Esophagus squamous epithelium (tissue), 5 donors: ENCODE results near the gene HERC3. TPM values are rescaled to one million over a fixed set of nuclear protein-coding genes. Genes with fewer than 3 reads are reported as not detected.
"Not testable (repeated sequence)": the region's sequence is repeated elsewhere in the genome, so short reads cannot be mapped to it uniquely, and the experiment has no call there.

Experiments
- DNase-seq: peaks from one replicate; lab custom pipeline; 2025; lab: John Stamatoyannopoulos, UW
- H3K27ac ChIP-seq, 4 donors: fragments of 200-600 bp; sonication (generic); one replicate each; pipeline ENCODE4 v1.5.1; 2016 to 2019; ENCODE audit warnings: mild to moderate bottlenecking in 1 of 4
- H3K27me3 ChIP-seq, 4 donors: fragments of 200-600 bp; sonication (generic); 1 replicate in 3 of 4; 2 replicates in 1 of 4; pipeline versions ENCODE4 v1.5.1 to v1.6.0; 2017 to 2021; ENCODE audit warnings: antibody characterized with exemption in 1 of 4
- H3K36me3 ChIP-seq, 3 donors: fragments of 200-600 bp; sonication (generic); one replicate each; pipeline ENCODE4 v1.5.1; 2016 to 2019
- H3K4me1 ChIP-seq, 3 donors: fragments of 200-600 bp; sonication (generic); one replicate each; pipeline ENCODE4 v1.5.1; 2017 to 2019
- H3K4me3 ChIP-seq, 4 donors: fragments of 200-600 bp; sonication (generic); 1 replicate in 3 of 4; 2 replicates in 1 of 4; pipeline ENCODE4 v1.5.1; 2016 to 2019; ENCODE audit warnings: mild to moderate bottlenecking in 2 of 4, moderate library complexity in 1 of 4
- H3K9me3 ChIP-seq, 3 donors: fragments of 200-600 bp; sonication (generic); one replicate each; pipeline ENCODE4 v1.5.1; 2016 to 2019
- POLR2A ChIP-seq, 4 donors: fragments of 450-650 bp; IDR thresholded peaks; one replicate each; pipeline ENCODE4 v1.6.1; 2017; ENCODE audit warnings: antibody characterized with exemption in 4 of 4, mild to moderate bottlenecking in 4 of 4, moderate library complexity in 3 of 4
- WGBS, 2 donors: methylation state at CpG; one replicate each; pipeline ENCODE4 v1.1.5; 2018; 5-methylcytosine and 5-hydroxymethylcytosine counted together
- intact Hi-C: fragments of 100-400 bp; cut with DNase I; formaldehyde crosslinking; loops from one replicate; pipeline ENCODE4 v1.15.0; 2022
- total RNA-seq, 4 donors: library from RNA; depleted of rRNA; stranded (reverse); fragments of >200 nt; gene quantifications; one replicate each; pipeline ENCODE4 v1.1.0, GENCODE V29; 2016
- TF ChIP-seq, protein P1 (sequence below), 6 experiments: fragments of 450-650 bp in 4 of 6; fragments of 200-600 bp in 2 of 6; sonication (generic) in 2 of 6; IDR thresholded peaks; one replicate each; pipeline ENCODE4 v1.5.1; 2016 to 2019; ENCODE audit warnings: antibody characterized with exemption in 6 of 6, mild to moderate bottlenecking in 4 of 6, moderate library complexity in 4 of 6
- donor health status: DM: yes; HTN: yes; CAD: no.

HERC3 gene
- total RNA-seq, 4 donors from 2014 or later, result 19.1 to 41.1 (median 30.8) TPM

DNA sequence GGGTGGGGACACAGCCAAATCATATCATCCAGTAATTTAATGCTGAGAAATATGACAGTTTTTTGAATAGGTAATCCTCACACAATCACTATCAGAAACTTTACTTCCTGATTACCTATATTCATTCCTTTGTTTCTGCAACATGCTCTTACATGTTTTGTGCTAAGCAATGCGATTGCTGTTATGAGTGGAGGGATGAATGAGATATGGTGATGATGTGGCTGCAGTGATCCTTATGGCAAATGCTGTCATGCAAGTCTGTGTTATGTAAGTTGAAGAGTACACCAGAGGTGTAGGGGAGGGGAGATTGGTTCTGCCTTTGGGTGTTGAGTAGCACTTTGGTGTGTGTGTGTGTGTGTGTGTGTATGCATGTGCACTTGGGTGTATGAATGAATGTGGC, 14.6 kb downstream of the HERC3 start:
- no peak for DNase-seq
- Histone ChIP-seq H3K4me1 (peaks cover 16 to 59% (median 33%) of the 10 kb centered on the region in 3 donors), H3K27me3 (no peaks in the 10 kb centered on the region), H3K4me3 (no peak overlapping the region), H3K27ac (peak overlapping the region in 3 of 4 donors; percentile 25 to 56 (median 33)), H3K9me3 (no peaks in the 10 kb centered on the region), H3K36me3 (peaks cover 0 to 40% (median 8%) of the 10 kb centered on the region in 3 donors)
- 33 to 69% methylated on average over 1 of the region's 1 CpG for WGBS, 2 donors
- intact Hi-C loops, result no loop called here
- TF ChIP-seq, protein P1, sequence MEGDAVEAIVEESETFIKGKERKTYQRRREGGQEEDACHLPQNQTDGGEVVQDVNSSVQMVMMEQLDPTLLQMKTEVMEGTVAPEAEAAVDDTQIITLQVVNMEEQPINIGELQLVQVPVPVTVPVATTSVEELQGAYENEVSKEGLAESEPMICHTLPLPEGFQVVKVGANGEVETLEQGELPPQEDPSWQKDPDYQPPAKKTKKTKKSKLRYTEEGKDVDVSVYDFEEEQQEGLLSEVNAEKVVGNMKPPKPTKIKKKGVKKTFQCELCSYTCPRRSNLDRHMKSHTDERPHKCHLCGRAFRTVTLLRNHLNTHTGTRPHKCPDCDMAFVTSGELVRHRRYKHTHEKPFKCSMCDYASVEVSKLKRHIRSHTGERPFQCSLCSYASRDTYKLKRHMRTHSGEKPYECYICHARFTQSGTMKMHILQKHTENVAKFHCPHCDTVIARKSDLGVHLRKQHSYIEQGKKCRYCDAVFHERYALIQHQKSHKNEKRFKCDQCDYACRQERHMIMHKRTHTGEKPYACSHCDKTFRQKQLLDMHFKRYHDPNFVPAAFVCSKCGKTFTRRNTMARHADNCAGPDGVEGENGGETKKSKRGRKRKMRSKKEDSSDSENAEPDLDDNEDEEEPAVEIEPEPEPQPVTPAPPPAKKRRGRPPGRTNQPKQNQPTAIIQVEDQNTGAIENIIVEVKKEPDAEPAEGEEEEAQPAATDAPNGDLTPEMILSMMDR (IDR thresholded peaks at IDR 0.05), result no peak
- no peak for TF ChIP-seq POLR2A (IDR thresholded peaks at IDR 0.05)

DNA sequence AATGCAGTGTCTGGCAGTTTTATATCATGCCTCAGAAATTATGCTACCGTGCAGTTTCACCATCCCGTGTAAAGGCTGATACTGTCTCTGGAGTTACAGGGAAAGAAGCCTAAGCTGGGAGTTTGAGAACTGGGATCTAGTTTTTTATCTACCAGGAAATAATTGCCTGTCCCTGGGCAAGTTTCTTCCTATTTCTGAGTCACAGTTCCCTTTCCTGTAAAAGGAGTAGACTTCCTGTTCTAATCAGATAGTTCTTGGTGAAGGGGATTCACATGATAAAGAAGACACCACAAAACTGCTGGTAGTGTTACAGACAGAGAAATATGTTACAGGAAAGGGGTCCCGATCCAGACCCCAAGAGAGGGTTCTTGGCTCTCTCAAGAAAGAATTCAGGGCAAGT, 17.1 kb downstream of the HERC3 start:
- H3K4me3 ChIP-seq, result no peak overlapping the region
- intact Hi-C loops, result no loop called here
- no peaks in the 10 kb centered on the region for H3K27me3 ChIP-seq
- H3K36me3 ChIP-seq, result peaks cover 0 to 34% (median 8%) of the 10 kb centered on the region in 3 donors
- no peak for DNase-seq
- H3K4me1 ChIP-seq, result peaks cover 30 to 72% (median 41%) of the 10 kb centered on the region in 3 donors
- H3K9me3 ChIP-seq, result no peaks in the 10 kb centered on the region
- TF ChIP-seq, protein P1 (IDR thresholded peaks at IDR 0.05), result no peak
- no peak for TF ChIP-seq POLR2A (IDR thresholded peaks at IDR 0.05)
- peak overlapping the region; percentile 50 to 85 (median 78) for H3K27ac ChIP-seq
- 66 to 77% methylated on average over 3 of the region's 3 CpGs for WGBS, 2 donors

DNA sequence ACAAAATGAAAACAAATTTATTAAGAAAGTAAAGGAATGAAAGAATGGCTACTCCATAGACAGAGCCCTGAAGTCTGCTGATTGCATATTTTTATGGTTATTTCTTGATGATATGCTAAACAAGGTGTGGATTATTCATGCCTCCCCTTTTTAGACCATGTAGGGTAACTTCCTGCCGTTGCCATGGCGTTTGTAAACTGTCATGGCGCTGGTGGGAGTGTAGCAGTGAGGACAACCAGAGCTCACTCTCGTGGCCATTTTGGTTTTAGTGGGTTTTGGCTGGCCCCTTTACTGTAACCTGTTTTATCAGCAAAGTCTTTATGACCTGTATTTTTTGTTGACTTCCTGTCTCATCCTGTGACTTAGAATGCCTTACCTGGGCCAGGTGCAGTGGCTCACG, 17.5 kb downstream of the HERC3 start:
- H3K4me3 ChIP-seq, H3K9me3 ChIP-seq, DNase-seq, intact Hi-C loops, H3K27me3 ChIP-seq: not testable (repeated sequence)
- WGBS, 2 donors, result 87 to 95% methylated on average over 4 of the region's 5 CpGs
- Histone ChIP-seq H3K36me3 (peaks cover 0 to 34% (median 8%) of the 10 kb centered on the region in 3 donors), H3K4me1 (peaks cover 30 to 76% (median 41%) of the 10 kb centered on the region in 3 donors), H3K27ac (peak overlapping the region; percentile 50 to 85 (median 78))

DNA sequence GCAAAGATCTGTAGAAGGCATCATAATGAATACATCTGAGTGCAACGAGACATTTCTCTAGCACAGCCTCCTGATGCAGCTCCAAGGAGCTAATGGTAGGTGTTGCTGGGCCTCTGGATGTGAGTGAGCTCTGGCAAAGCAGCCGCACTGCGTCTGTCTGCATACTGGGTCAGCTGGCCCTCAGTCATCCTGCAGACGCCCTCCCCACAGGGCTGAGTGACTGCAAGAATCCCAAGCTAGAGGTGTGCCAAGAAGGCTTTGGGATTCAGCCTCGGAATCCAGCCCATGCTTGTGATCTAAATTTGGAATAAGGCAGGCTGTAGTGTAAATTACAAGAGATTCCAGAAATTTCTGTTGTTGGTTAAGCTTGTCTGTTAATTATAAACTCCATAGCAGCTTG, 18.5 kb downstream of the HERC3 start:
- peaks cover 30 to 77% (median 41%) of the 10 kb centered on the region in 3 donors for H3K4me1 ChIP-seq
- H3K4me3 ChIP-seq, result no peak overlapping the region
- H3K27me3 ChIP-seq, result no peaks in the 10 kb centered on the region
- H3K9me3 ChIP-seq, result no peaks in the 10 kb centered on the region
- H3K27ac ChIP-seq, result peak overlapping the region; percentile 75 to 85 (median 84)
- DNase-seq, result no peak
- H3K36me3 ChIP-seq, result peaks cover 0 to 31% (median 8%) of the 10 kb centered on the region in 3 donors
- intact Hi-C loops, result no loop called here
- TF ChIP-seq POLR2A (IDR thresholded peaks at IDR 0.05), result peak in 1 of 4 donors; percentile 22
- TF ChIP-seq, protein P1 (IDR thresholded peaks at IDR 0.05), result no peak
- WGBS, 2 donors, result 10 to 27% methylated on average over 4 of the region's 5 CpGs

DNA sequence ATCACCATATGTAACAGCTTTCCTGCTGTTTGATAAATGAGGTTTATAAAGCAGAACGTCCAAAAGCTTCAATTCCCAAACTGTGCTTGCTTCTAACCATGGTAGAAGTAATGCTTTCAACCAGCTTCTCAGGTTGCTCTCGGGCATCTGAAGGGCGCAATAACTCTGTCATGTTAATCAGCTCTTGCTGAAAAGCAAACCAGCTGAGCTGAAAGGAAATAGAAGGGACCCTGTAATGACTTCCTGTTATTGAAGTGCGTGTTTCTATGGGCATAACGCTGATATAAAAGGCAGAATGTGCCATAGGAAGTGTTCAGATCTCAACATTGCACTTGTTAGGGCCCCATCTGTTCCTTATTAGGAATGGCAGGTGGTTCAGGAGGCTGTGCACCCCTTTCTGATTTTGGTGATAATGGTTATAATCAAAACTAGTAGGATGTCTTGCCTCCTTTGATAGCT, 21.2 kb downstream of the HERC3 start:
- WGBS, 2 donors, result 50 to 65% methylated on average over 5 of the region's 5 CpGs
- Histone ChIP-seq H3K27me3 (no peaks in the 10 kb centered on the region), H3K4me3 (peak overlapping the region in 1 of 4 donors; percentile 22), H3K27ac (peak overlapping the region; percentile 75 to 85 (median 78)), H3K36me3 (peaks cover 0 to 5% (median under 1%) of the 10 kb centered on the region in 3 donors), H3K4me1 (peaks cover 30 to 69% (median 51%) of the 10 kb centered on the region in 3 donors), H3K9me3 (no peaks in the 10 kb centered on the region)
- intact Hi-C loops, result no loop called here
- no peak for DNase-seq
- no peak for TF ChIP-seq POLR2A (IDR thresholded peaks at IDR 0.05)
- TF ChIP-seq, protein P1 (IDR thresholded peaks at IDR 0.05), result no peak
